NCI-H2081 treated with DMSO at 0.1 percent for 48 hours (cell line): ENCODE data around the gene PRPF19.

ENCODE experiments used
- DNase-seq: peaks from one replicate; lab custom pipeline; 2025; lab: John Stamatoyannopoulos, UW

Gene PRPF19

GRCh38 chr11:60857378-60858232, 48.8 kb downstream of the PRPF19 start:
- DNase-seq: no peak

GRCh38 chr11:60855726-60856633, 50.4 kb downstream of the PRPF19 start, which contains the start of gene PTGDR2:
TSS of gene PTGDR2 (minus strand) at chr11:60855950. CDS start at chr11:60853722, 2,228 bp downstream.
- DNase-seq: no peak

GRCh38 chr11:60854847-60855725, 51.3 kb downstream of the PRPF19 start:
- no peak for DNase-seq

GRCh38 chr11:60854140-60854846, 52.1 kb downstream of the PRPF19 start:
- DNase-seq: no peak

- DNase-seq: no peak
These were observed 53.1 kb downstream of the PRPF19 start for GRCh38 chr11:60852982-60853950.

- no peak for DNase-seq
These were observed 54.0 kb downstream of the PRPF19 start for GRCh38 chr11:60852117-60852981.

GRCh38 chr11:60851327-60852104, 54.9 kb downstream of the PRPF19 start:
- no peak for DNase-seq

GRCh38 chr11:60849641-60850520, 56.5 kb downstream of the PRPF19 start:
- DNase-seq: no peak

GRCh38 chr11:60848714-60849151, 57.7 kb downstream of the PRPF19 start:
- DNase-seq: no peak

- DNase-seq: no peak
These were observed 58.5 kb downstream of the PRPF19 start for GRCh38 chr11:60847896-60848295.

- DNase-seq: no peak
These were observed 59.1 kb downstream of the PRPF19 start for GRCh38 chr11:60847281-60847680.

GRCh38 chr11:60845338-60845737, 61.0 kb downstream of the PRPF19 start:
- DNase-seq: no peak

GRCh38 chr11:60844870-60845221, 61.5 kb downstream of the PRPF19 start:
- no peak for DNase-seq

- DNase-seq: no peak
These were observed 62.1 kb downstream of the PRPF19 start for GRCh38 chr11:60844045-60844869.

- no peak for DNase-seq
These were observed 63.5 kb downstream of the PRPF19 start for GRCh38 chr11:60842668-60843600.
